Astrocyte (in vitro differentiated cells and primary cell): Measurements from ENCODE around the gene RNF207. TPM values are rescaled to one million over a fixed set of nuclear protein-coding genes. Genes with fewer than 3 reads are reported as not detected.

Experiments
- DNase-seq: peaks from one replicate; pipeline ENCODE4 v3.0.0-alpha.2; 2010; ENCODE audit warnings: low read depth
- FAIRE-seq: peaks from 2 replicates; lab custom pipeline; 2011; peaks lifted over from hg19 to GRCh38; lab: Jason Lieb, UNC
- H2AFZ ChIP-seq: 2 replicates; pipeline ENCODE4 v1.6.0; 2012; ENCODE audit warnings: low read depth, low read length, inconsistent platforms
- H3K27ac ChIP-seq: 2 replicates; pipeline ENCODE4 v1.5.1; 2011; ENCODE audit warnings: low read depth, low read length, inconsistent platforms
- H3K27me3 ChIP-seq: 2 replicates; pipeline ENCODE4 v1.6.0; 2011; ENCODE audit warnings: low read length, inconsistent platforms; ENCODE audit not compliant: insufficient read depth
- H3K36me3 ChIP-seq: 2 replicates; pipeline ENCODE4 v1.5.1; 2011; ENCODE audit warnings: low read length, inconsistent platforms; ENCODE audit not compliant: insufficient read depth
- H3K4me1 ChIP-seq: 2 replicates; pipeline ENCODE4 v1.5.1; 2011; ENCODE audit warnings: low read length, inconsistent platforms; ENCODE audit not compliant: insufficient read depth
- H3K4me2 ChIP-seq: 2 replicates; pipeline ENCODE4 v1.6.0; 2012; ENCODE audit warnings: low read length, inconsistent platforms
- H3K4me3 ChIP-seq: 2 replicates; pipeline ENCODE4 v1.5.1; 2011; ENCODE audit warnings: low read depth, mild to moderate bottlenecking, low read length, inconsistent platforms; ENCODE audit not compliant: insufficient read depth
- H3K79me2 ChIP-seq: 2 replicates; pipeline ENCODE4 v1.6.0; 2012; ENCODE audit warnings: mild to moderate bottlenecking, low read length, inconsistent platforms; ENCODE audit not compliant: insufficient read depth
- H3K9ac ChIP-seq: 2 replicates; pipeline ENCODE4 v1.6.0; 2012; ENCODE audit warnings: mild to moderate bottlenecking, low read length, inconsistent platforms
- H3K9me3 ChIP-seq: 2 replicates; pipeline ENCODE4 v1.5.1; 2012; ENCODE audit warnings: low read depth, mild to moderate bottlenecking, low read length, inconsistent platforms; ENCODE audit not compliant: insufficient read depth
- H4K20me1 ChIP-seq: 2 replicates; pipeline ENCODE4 v1.6.0; 2012; ENCODE audit warnings: low read length, inconsistent platforms; ENCODE audit not compliant: insufficient read depth
- H3K27ac Mint-ChIP-seq: one replicate; pipeline ENCODE4 v1.8.0; 2021; ENCODE audit warnings: mild to moderate bottlenecking, mixed read lengths; ENCODE audit not compliant: unreplicated experiment
- H3K27me3 Mint-ChIP-seq: one replicate; pipeline ENCODE4 v1.8.0; 2021; ENCODE audit warnings: low read depth, mixed read lengths; ENCODE audit not compliant: unreplicated experiment
- H3K36me3 Mint-ChIP-seq: one replicate; pipeline ENCODE4 v1.8.0; 2021; ENCODE audit warnings: low read depth, mixed read lengths; ENCODE audit not compliant: unreplicated experiment
- H3K4me1 Mint-ChIP-seq: one replicate; pipeline ENCODE4 v1.8.0; 2021; ENCODE audit warnings: low read depth, mixed read lengths; ENCODE audit not compliant: unreplicated experiment
- H3K4me3 Mint-ChIP-seq: one replicate; pipeline ENCODE4 v1.8.0; 2021; ENCODE audit warnings: mild to moderate bottlenecking, moderate library complexity, mixed read lengths; ENCODE audit not compliant: unreplicated experiment
- H3K9me3 Mint-ChIP-seq: one replicate; pipeline ENCODE4 v1.8.0; 2021; ENCODE audit warnings: mild to moderate bottlenecking, mixed read lengths; ENCODE audit not compliant: unreplicated experiment
- CTCF ChIP-seq: IDR thresholded peaks from 2 replicates; pipeline ENCODE4 v1.5.1; 2011; ENCODE audit warnings: low read depth, mild to moderate bottlenecking, inconsistent platforms, low read length, moderate library complexity; ENCODE audit not compliant: insufficient read depth
- EZH2 ChIP-seq: IDR thresholded peaks from 2 replicates; pipeline ENCODE4 v1.6.1; 2012; ENCODE audit warnings: mild to moderate bottlenecking, low read length, inconsistent platforms; ENCODE audit not compliant: insufficient read depth
- total RNA-seq: library from RNA; stranded (reverse); gene quantifications from 2 replicates; pipeline ENCODE4 v1.2.1, GENCODE V29; 2021

Gene RNF207
- total RNA-seq, 1 donor from 2014 or later: 4.7 TPM

GRCh38 chr1:6258675-6259074, 52.8 kb downstream of the RNF207 start:
- TF ChIP-seq CTCF (no peak), EZH2 (no peak)
- H3K27ac ChIP-seq: no peak overlapping the region
- FAIRE-seq: no peak
- H3K4me3 Mint-ChIP-seq: no peak overlapping the region
- peaks cover 2% of the 10 kb centered on the region for H3K36me3 Mint-ChIP-seq
- H3K9me3 Mint-ChIP-seq: no peaks in the 10 kb centered on the region
- peaks cover 20% of the 10 kb centered on the region for H4K20me1 ChIP-seq
- H3K4me2 ChIP-seq: no peak overlapping the region
- no peaks in the 10 kb centered on the region for H3K9me3 ChIP-seq
- H3K4me1 ChIP-seq: peaks cover 7% of the 10 kb centered on the region
- H3K4me3 ChIP-seq: no peak overlapping the region
- DNase-seq: no peak
- H2AFZ ChIP-seq: no peak overlapping the region
- no peak overlapping the region for H3K27ac Mint-ChIP-seq
- H3K36me3 ChIP-seq: no peaks in the 10 kb centered on the region
- no peaks in the 10 kb centered on the region for H3K4me1 Mint-ChIP-seq
- H3K27me3 ChIP-seq: no peaks in the 10 kb centered on the region
- H3K79me2 ChIP-seq: no peaks in the 10 kb centered on the region
- H3K9ac ChIP-seq: no peak overlapping the region
- H3K27me3 Mint-ChIP-seq: peaks cover 36% of the 10 kb centered on the region

- H3K27me3 Mint-ChIP-seq: peaks cover 32% of the 10 kb centered on the region
- no peaks in the 10 kb centered on the region for H3K36me3 ChIP-seq
- H3K4me3 ChIP-seq: peak overlapping the region; percentile 44
- no peaks in the 10 kb centered on the region for H3K4me1 Mint-ChIP-seq
- no peak overlapping the region for H2AFZ ChIP-seq
- no peak overlapping the region for H3K27ac Mint-ChIP-seq
- H3K27ac ChIP-seq: no peak overlapping the region
- no peaks in the 10 kb centered on the region for H3K9me3 Mint-ChIP-seq
- TF ChIP-seq CTCF (no peak), EZH2 (no peak)
- peak overlapping the region; percentile 76 for H3K4me3 Mint-ChIP-seq
- H3K27me3 ChIP-seq: no peaks in the 10 kb centered on the region
- no peaks in the 10 kb centered on the region for H3K9me3 ChIP-seq
- H3K36me3 Mint-ChIP-seq: no peaks in the 10 kb centered on the region
- H3K79me2 ChIP-seq: no peaks in the 10 kb centered on the region
- peaks cover 20% of the 10 kb centered on the region for H4K20me1 ChIP-seq
- peak; percentile 47 for DNase-seq
- no peak overlapping the region for H3K9ac ChIP-seq
- no peak for FAIRE-seq
- peaks cover 7% of the 10 kb centered on the region for H3K4me1 ChIP-seq
- peak overlapping the region; percentile 89 for H3K4me2 ChIP-seq
Measured at GRCh38 chr1:6259491-6260362, 53.8 kb downstream of the RNF207 start.

GRCh38 chr1:6260433-6260934, 54.6 kb downstream of the RNF207 start:
- Mint-ChIP-seq H3K27me3 (peaks cover 30% of the 10 kb centered on the region), H3K9me3 (no peaks in the 10 kb centered on the region), H3K4me1 (no peaks in the 10 kb centered on the region), H3K27ac (no peak overlapping the region), H3K36me3 (no peaks in the 10 kb centered on the region), H3K4me3 (no peak overlapping the region)
- no peak overlapping the region for H2AFZ ChIP-seq
- H3K4me3 ChIP-seq: peak overlapping the region; percentile 56
- no peak for DNase-seq
- FAIRE-seq: no peak
- no peak overlapping the region for H3K27ac ChIP-seq
- TF ChIP-seq CTCF (no peak), EZH2 (no peak)
- H3K9ac ChIP-seq: peak overlapping the region; percentile 31
- no peaks in the 10 kb centered on the region for H3K9me3 ChIP-seq
- H3K27me3 ChIP-seq: no peaks in the 10 kb centered on the region
- H4K20me1 ChIP-seq: peaks cover 20% of the 10 kb centered on the region
- H3K79me2 ChIP-seq: no peaks in the 10 kb centered on the region
- H3K4me2 ChIP-seq: peak overlapping the region; percentile 89
- H3K4me1 ChIP-seq: peaks cover 7% of the 10 kb centered on the region
- no peaks in the 10 kb centered on the region for H3K36me3 ChIP-seq
